NCI-H446 treated with DMSO at 0.1 percent for 48 hours (cell line): ENCODE measurements around the gene TRIM7.
"Not testable (repeated sequence)": the region's sequence is repeated elsewhere in the genome, so short reads cannot be mapped to it uniquely, and the experiment has no call there.

Experiments used
- DNase-seq: peaks from one replicate; lab custom pipeline; 2025; lab: John Stamatoyannopoulos, UW

TRIM7 gene

GRCh38 chr5:181212934-181213333 is 7.9 kb upstream of the TRIM7 start:
- DNase-seq = no peak

GRCh38 chr5:181212080-181212479 is 7.1 kb upstream of the TRIM7 start:
- no peak for DNase-seq

DNA sequence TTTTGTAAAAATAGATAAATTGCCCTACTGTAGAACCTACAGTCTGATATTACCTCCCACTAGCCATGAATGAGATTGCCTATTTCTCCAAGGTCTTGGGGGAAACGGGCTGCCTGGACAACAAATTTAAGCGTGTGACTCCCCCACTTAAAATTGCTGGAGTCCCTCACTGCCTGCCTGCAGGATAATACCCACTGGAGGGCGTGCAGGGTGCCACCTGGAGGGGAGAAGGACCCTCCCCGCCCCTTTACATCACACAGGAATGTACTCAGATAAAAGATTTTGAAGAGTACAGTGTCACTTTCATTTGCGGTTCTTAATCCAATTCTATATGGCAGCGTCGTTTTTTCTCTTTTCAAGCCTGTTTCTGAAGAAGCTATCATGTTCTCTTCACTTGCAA is 6.2 kb upstream of the TRIM7 start:
- DNase-seq = no peak

- DNase-seq = not testable (repeated sequence)
Measured at GRCh38 chr5:181210698-181211097, 5.7 kb upstream of the TRIM7 start.

- not testable (repeated sequence) for DNase-seq
Measured at GRCh38 chr5:181210148-181210547, 5.2 kb upstream of the TRIM7 start.

DNA sequence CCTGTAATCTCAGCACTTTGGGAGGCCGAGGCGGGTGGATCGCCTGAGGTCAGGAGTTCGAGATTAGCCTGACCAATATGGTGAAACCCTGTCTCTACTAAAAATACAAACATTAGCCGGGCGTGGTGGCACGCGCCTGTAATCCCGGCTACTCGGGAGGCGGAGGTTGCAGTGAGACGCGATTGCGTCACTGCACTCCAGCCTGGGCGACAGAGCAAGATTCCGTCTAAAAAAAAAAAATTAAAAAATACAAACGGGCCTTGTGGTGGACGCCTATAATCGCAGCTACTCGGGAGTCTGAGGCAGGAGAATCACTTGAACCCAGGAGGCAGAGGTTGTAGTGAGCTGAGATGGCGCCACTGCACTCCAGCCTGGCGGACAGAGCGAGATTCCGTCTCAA is 4.0 kb upstream of the TRIM7 start:
- not testable (repeated sequence) for DNase-seq

GRCh38 chr5:181207960-181208253 is 2.9 kb upstream of the TRIM7 start:
- DNase-seq = no peak

DNA sequence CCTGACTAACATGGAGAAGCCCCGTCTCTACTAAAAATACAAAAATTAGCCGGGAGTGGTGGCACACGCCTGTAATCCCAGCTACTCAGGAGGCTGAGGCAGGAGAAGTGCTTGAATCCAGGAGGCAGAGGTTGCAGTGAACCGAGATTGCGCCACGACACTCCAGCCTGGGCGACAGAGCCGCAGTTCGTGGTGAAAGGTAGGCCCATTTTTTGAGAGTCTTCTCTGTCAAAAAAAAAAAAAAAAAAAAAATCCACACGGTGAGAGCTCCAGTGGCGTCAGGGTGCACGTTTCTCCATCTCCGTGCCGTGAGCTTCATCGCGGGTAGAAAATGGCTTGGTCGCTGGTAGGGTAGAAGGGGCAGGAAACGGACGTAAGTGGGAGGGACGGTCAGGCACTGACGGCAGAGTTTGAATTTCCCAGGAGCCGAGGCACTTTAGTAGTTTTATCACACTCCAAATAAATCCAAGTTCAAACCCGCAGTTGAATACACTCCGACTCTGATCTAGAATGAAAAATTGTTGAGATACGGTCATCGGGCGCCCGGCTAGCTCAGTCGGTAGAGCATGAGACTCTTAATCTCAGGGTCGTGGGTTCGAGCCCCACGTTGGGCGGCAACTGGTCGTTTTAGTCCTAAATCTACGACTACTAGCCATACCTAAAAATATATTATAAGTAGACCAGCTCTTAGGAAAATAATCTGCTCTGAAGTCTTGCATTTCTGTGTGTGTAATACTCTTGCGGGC is 2.4 kb upstream of the TRIM7 start:
- no peak for DNase-seq

GRCh38 chr5:181205761-181206649 is 1.0 kb upstream of the TRIM7 start:
- DNase-seq = no peak

DNA sequence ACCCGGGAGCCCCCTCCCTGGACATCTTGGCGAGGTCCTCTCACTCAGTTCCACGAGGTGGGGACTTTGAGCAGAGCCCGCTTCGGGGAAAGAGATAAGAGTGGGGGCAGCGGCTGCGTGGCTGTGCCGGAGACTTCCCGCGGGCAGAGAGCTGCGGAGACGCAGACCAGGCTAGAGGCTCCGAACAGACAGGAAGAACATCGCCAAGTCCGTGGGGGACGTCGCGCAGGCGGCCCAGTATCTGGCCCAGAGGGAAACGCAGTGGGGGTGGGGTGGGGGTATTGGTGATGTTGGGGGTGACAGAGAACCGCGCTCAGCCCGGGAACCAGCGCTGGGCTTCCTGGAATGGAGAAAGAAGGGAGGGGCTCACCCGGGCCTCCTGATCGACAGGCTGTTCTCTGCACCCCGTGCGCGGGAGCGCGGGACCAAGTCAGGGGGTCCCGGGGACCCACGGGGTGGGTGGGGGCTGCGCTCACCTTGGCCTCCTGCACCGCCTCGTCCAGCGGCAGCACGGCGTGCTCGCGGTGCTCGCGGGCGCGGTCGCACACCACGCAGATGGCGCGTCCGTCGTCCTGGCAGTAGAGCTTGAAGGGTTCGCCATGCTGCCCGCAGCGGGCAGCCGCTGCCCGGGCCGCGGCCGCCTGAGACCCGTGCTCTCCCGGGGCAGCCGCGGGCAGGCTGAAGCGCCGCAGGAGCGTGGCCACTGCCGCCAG is 727 bp downstream of the TRIM7 start:
- no peak for DNase-seq

DNA sequence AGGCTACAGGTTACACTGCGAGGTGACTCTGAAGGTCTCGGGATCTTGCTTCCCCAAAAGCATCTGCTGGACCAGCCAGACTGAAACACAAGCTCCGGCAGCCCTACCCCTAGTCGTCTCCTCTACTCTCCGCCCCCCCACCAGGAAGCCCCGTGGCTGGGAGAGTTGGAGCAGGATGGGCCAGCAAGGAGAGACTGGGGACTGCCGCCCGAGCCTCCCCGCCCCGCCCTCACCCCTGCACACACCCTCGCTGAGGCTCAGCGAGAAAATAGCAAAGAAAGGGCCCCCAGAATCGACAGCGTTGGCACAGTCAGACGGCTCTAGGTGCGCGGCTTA is 1.3 kb downstream of the TRIM7 start:
- DNase-seq = no peak

- no peak for DNase-seq
Measured at GRCh38 chr5:181203093-181203711, 1.8 kb downstream of the TRIM7 start.

GRCh38 chr5:181200816-181201215 is 4.2 kb downstream of the TRIM7 start:
- DNase-seq = no peak

- no peak for DNase-seq
Measured at GRCh38 chr5:181199881-181200638, 4.9 kb downstream of the TRIM7 start.

DNA sequence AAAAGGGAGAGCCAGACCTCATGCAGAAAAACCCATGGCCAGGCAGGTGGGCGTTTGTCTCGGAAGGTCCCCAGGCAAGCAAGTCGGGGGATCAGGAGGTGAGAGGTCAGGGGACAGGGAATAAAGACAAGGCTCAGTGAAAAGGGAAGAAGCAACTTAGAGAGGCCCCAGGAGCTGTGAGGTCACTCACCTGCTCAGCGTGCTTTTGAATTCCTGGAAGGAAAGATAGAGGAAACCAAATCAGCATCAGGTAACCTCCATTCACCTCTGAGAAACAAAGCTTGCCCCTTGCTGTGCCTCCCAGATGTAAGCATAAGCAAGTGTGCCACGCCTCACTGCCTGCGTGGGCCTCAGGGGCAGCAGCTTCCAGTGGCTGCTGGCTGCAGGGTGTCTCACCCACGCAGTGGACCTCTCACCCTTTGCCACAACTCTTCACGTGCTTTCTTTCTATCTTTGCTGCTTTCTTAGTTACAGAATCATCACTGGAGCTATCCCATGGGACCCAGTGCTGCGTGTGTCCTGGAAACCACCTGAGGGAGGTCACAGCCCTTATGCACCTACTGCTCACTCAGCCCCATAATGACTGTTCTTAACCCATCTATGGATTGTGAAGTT is 6.0 kb downstream of the TRIM7 start:
- no peak for DNase-seq

DNA sequence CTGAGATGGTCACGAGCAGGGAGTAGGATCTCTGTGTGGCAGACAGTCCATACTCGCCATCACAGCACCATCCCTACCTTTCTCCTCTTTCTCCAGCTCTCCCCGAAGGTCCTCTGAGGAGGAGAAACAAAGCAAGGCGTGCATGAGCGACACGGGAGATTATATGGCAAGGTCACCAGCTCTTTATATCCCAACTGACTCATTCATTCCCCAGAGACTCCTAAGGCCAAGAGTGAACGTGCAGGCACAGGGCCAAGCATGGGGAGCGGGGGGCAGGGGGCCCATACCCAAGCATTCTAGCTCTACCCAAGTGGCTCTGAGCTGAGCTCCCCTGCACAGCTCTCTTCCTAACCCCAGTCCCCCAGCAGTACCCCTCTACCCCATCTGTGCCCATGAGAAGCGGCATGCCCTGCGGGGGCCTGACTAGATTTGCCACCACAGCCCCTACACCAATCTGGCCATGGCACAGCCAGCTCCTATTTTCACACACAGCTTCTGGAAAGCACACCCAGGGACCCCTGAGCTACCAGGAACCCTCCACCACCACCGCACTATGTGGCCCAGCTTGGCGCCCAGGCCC is 6.8 kb downstream of the TRIM7 start:
- no peak for DNase-seq

DNA sequence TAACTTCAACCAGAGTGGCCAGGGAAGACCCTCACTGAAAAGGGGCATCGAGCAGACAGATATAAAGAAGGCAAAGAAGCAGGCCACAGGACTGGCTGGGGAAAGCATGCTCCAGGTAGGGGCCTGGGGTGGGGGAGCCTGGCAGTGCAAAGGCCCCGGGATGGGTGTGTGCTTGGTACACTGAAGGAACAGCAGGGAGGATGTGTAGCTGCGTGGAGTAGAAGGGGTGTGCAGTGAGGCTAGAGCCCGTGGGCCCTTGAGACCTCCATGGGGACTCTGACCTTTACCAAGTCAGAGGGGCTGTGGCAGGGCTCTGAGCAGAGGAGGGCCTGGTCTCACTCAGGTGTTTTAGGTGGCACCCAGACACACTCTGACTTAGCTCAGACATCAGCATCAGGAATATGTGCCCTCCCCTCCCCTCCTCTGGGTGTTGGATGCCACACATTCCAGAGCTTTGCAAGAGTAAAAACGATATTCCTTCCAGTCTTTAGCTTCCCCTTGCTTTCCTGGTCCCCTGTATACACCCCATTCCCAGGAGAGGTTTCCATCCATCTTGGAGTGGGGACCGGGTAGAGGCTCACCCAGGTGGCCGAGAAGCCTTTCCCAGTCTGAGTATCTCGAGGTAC is 7.6 kb downstream of the TRIM7 start:
- no peak for DNase-seq

GRCh38 chr5:181195249-181195761 is 9.7 kb downstream of the TRIM7 start:
- DNase-seq = no peak

DNA sequence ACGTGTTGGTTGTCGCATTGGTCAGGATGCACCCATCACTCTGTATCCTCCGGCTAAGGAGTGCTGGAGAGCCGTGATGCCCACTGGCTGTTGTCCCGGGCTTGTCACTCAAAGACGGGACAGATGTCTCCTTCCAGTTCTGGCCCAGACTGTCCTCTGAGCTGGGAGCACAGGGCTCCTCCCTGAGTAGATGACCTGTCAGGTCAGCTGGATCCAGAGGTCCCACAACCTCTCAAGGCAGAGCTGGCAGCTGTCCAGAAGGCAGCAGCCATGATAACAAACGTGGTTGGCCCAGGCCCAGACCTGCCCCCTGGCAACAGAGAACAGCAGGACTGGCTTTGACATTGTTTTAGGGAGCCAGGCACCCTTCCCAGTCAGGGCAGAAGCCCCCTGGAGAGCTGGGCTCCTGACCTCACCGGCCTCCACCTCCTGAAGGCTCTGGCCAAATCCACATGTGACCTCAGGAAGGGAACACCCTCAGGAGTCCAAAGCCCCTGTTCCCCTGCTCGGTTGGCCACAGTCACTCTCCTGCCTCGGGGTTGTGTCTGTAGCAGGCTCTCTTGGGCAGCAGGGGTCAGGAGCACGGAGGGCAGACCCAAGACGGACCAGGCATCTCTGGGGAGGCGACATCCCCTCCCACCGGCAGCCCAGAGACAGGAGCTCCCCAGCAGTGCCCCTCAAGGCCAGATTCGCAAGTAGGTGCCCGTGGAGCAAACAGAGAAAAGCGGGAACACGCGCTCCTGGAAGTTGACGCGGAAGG is 10.3 kb downstream of the TRIM7 start:
- no peak for DNase-seq

DNA sequence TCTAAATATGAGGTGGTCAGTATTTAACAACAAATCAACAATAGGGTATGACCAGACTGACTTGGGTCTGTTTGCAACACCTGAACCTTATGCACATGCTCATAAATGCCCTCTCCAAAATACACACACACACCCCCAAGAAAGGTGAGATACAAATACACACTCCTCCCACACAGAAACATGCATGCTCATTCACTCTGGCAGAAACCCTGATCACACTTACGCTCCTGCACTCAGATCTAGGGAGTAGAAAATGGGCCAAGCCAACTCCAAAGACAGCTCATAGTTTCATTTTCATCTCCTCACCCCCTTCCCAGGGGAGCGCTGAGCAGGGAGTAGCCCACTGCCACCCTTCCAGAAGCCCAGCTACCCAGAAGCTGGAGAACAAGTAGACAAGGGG is 11.3 kb downstream of the TRIM7 start:
- no peak for DNase-seq
